UCSD-AML1 (cell line): ENCODE measurements around the gene LRCH2.
"Not testable (repeated sequence)": the region's sequence is repeated elsewhere in the genome, so short reads cannot be mapped to it uniquely, and the experiment has no call there.

Source experiments
- DNase-seq: peaks from one replicate; lab custom pipeline; 2025; ENCODE audit not compliant: unreplicated experiment; lab: John Stamatoyannopoulos, UW

LRCH2 gene

GRCh38 chrX:115233497-115234455 lies at the start of gene LRCH2:
Gene LRCH2 (minus strand): TSS chrX:115234096. CDS start chrX:115234041, 55 bp downstream.
- no peak for DNase-seq

GRCh38 chrX:115269051-115269683 lies 35.3 kb upstream of the LRCH2 start:
- no peak for DNase-seq

- no peak for DNase-seq
These were observed 34.5 kb upstream of the LRCH2 start for GRCh38 chrX:115268421-115268820.

GRCh38 chrX:115266300-115266699 lies 32.4 kb upstream of the LRCH2 start:
- no peak for DNase-seq

GRCh38 chrX:115264009-115264408 lies 30.1 kb upstream of the LRCH2 start:
- DNase-seq = no peak

- DNase-seq = no peak
These were observed 27.3 kb upstream of the LRCH2 start for GRCh38 chrX:115261148-115261547.

GRCh38 chrX:115260330-115260729 lies 26.4 kb upstream of the LRCH2 start:
- no peak for DNase-seq

GRCh38 chrX:115259238-115259875 lies 25.5 kb upstream of the LRCH2 start:
- no peak for DNase-seq

- DNase-seq = no peak
These were observed 23.8 kb upstream of the LRCH2 start for GRCh38 chrX:115257711-115258110.

- DNase-seq = no peak
These were observed 21.1 kb upstream of the LRCH2 start for GRCh38 chrX:115255003-115255402.

GRCh38 chrX:115251458-115252233 lies 17.8 kb upstream of the LRCH2 start:
- DNase-seq = no peak

- no peak for DNase-seq
These were observed 3.2 kb upstream of the LRCH2 start for GRCh38 chrX:115237056-115237455.

- DNase-seq = no peak
These were observed 2.7 kb upstream of the LRCH2 start for GRCh38 chrX:115236560-115236959.

GRCh38 chrX:115234461-115234860 lies 565 bp upstream of the LRCH2 start:
- DNase-seq = no peak

GRCh38 chrX:115232933-115233496 lies 881 bp downstream of the LRCH2 start:
- DNase-seq = no peak

GRCh38 chrX:115229337-115230003 lies 4.4 kb downstream of the LRCH2 start:
- DNase-seq = no peak

- no peak for DNase-seq
These were observed 7.0 kb downstream of the LRCH2 start for GRCh38 chrX:115226929-115227328.

GRCh38 chrX:115217346-115217745 lies 16.6 kb downstream of the LRCH2 start:
- not testable (repeated sequence) for DNase-seq

- DNase-seq = no peak
These were observed 19.3 kb downstream of the LRCH2 start for GRCh38 chrX:115214605-115215004.

GRCh38 chrX:115214151-115214550 lies 19.7 kb downstream of the LRCH2 start:
- no peak for DNase-seq
